Subcutaneous abdominal adipose tissue (tissue), 5 donors: ENCODE measurements around the gene TBC1D16.

Experiments used
- H3K27ac ChIP-seq: one replicate; pipeline ENCODE4 v1.7.0; 2013; ENCODE audit warnings: low read depth, mild to moderate bottlenecking, inconsistent platforms, low read length, moderate library complexity
- H3K27me3 ChIP-seq, 5 donors: one replicate each; pipeline ENCODE4 v1.7.0; 2013; ENCODE audit warnings: low read length in 5 of 5, inconsistent platforms in 1 of 5; ENCODE audit not compliant: control insufficient read depth in 5 of 5, insufficient read depth in 4 of 5
- H3K36me3 ChIP-seq, 5 donors: one replicate each; pipeline ENCODE4 v1.7.0; 2013; ENCODE audit warnings: low read length in 5 of 5; ENCODE audit not compliant: control insufficient read depth in 5 of 5, insufficient read depth in 5 of 5
- H3K4me1 ChIP-seq, 5 donors: one replicate each; pipeline ENCODE4 v1.7.0; 2013; ENCODE audit warnings: low read length in 5 of 5, mild to moderate bottlenecking in 3 of 5, moderate library complexity in 1 of 5; ENCODE audit not compliant: control insufficient read depth in 5 of 5, insufficient read depth in 5 of 5
- H3K4me3 ChIP-seq, 5 donors: one replicate each; pipeline ENCODE4 v1.7.0; 2013; ENCODE audit warnings: low read length in 5 of 5, low read depth in 1 of 5
- H3K9ac ChIP-seq, 5 donors: one replicate each; pipeline ENCODE4 v1.7.0; 2013; ENCODE audit warnings: low read length in 5 of 5, mild to moderate bottlenecking in 4 of 5, moderate library complexity in 3 of 5
- H3K9me3 ChIP-seq, 5 donors: one replicate each; pipeline ENCODE4 v1.7.0; 2013; ENCODE audit warnings: low read length in 5 of 5; ENCODE audit not compliant: control insufficient read depth in 5 of 5
- donor health status: healthy.
- donor health status: healthy.
- donor health status: healthy.
- donor health status: healthy.
- donor health status: healthy.

Gene TBC1D16

GRCh38 chr17:79983456-79983855 lies 52.2 kb downstream of the TBC1D16 start:
- no peaks in the 10 kb centered on the region for H3K27me3 ChIP-seq
- no peaks in the 10 kb centered on the region for H3K9me3 ChIP-seq
- no peak overlapping the region for H3K9ac ChIP-seq
- H3K4me1 ChIP-seq, result peaks cover 4 to 30% (median 28%) of the 10 kb centered on the region in 5 donors
- no peak overlapping the region for H3K27ac ChIP-seq
- no peak overlapping the region for H3K4me3 ChIP-seq
- H3K36me3 ChIP-seq, result peaks cover 0 to 7% (median 2%) of the 10 kb centered on the region in 5 donors

- no peak overlapping the region for H3K27ac ChIP-seq
- H3K36me3 ChIP-seq, result peaks cover 0 to 8% (median 3%) of the 10 kb centered on the region in 5 donors
- H3K9me3 ChIP-seq, result no peaks in the 10 kb centered on the region
- H3K27me3 ChIP-seq, result no peaks in the 10 kb centered on the region
- H3K4me3 ChIP-seq, result no peak overlapping the region
- no peak overlapping the region for H3K9ac ChIP-seq
- H3K4me1 ChIP-seq, result peaks cover 3 to 26% (median 24%) of the 10 kb centered on the region in 5 donors
Measured at GRCh38 chr17:79982986-79983385, 52.7 kb downstream of the TBC1D16 start.

GRCh38 chr17:79981661-79982101 lies 54.0 kb downstream of the TBC1D16 start:
- peaks cover 0 to 19% (median 7%) of the 10 kb centered on the region in 5 donors for H3K36me3 ChIP-seq
- H3K9ac ChIP-seq, result no peak overlapping the region
- no peak overlapping the region for H3K27ac ChIP-seq
- H3K27me3 ChIP-seq, result no peaks in the 10 kb centered on the region
- H3K4me1 ChIP-seq, result peaks cover 0 to 18% (median 12%) of the 10 kb centered on the region in 5 donors
- H3K4me3 ChIP-seq, result no peak overlapping the region
- no peaks in the 10 kb centered on the region for H3K9me3 ChIP-seq

- no peak overlapping the region for H3K4me3 ChIP-seq
- peaks cover 0 to 24% (median 9%) of the 10 kb centered on the region in 5 donors for H3K36me3 ChIP-seq
- H3K27me3 ChIP-seq, result no peaks in the 10 kb centered on the region
Measured at GRCh38 chr17:79981090-79981489, 54.6 kb downstream of the TBC1D16 start.

GRCh38 chr17:79980246-79981043 lies 55.2 kb downstream of the TBC1D16 start:
- H3K27me3 ChIP-seq, result no peaks in the 10 kb centered on the region
- H3K4me1 ChIP-seq, result peaks cover 0 to 16% (median 8%) of the 10 kb centered on the region in 5 donors
- peaks cover 0 to 25% (median 9%) of the 10 kb centered on the region in 5 donors for H3K36me3 ChIP-seq
- H3K9ac ChIP-seq, result no peak overlapping the region
- no peak overlapping the region for H3K27ac ChIP-seq
- no peaks in the 10 kb centered on the region for H3K9me3 ChIP-seq
- H3K4me3 ChIP-seq, result no peak overlapping the region

More at GRCh38 chr17:79981090-79981489, 54.6 kb downstream of the TBC1D16 start:
- Histone ChIP-seq H3K4me1 (peaks cover 0 to 16% (median 8%) of the 10 kb centered on the region in 5 donors), H3K27ac (no peak overlapping the region), H3K9ac (no peak overlapping the region), H3K9me3 (no peaks in the 10 kb centered on the region)

GRCh38 chr17:79979816-79980215 lies 55.9 kb downstream of the TBC1D16 start:
- H3K4me3 ChIP-seq, result no peak overlapping the region
- peaks cover 0 to 16% (median 8%) of the 10 kb centered on the region in 5 donors for H3K4me1 ChIP-seq
- H3K27me3 ChIP-seq, result no peaks in the 10 kb centered on the region
- H3K36me3 ChIP-seq, result peaks cover 0 to 25% (median 9%) of the 10 kb centered on the region in 5 donors
- no peak overlapping the region for H3K27ac ChIP-seq
- no peak overlapping the region for H3K9ac ChIP-seq
- no peaks in the 10 kb centered on the region for H3K9me3 ChIP-seq

GRCh38 chr17:79979221-79979741 lies 56.4 kb downstream of the TBC1D16 start:
- Histone ChIP-seq H3K9me3 (no peaks in the 10 kb centered on the region), H3K27me3 (no peaks in the 10 kb centered on the region), H3K4me1 (peaks cover 0 to 19% (median 8%) of the 10 kb centered on the region in 5 donors), H3K36me3 (peaks cover 0 to 25% (median 9%) of the 10 kb centered on the region in 5 donors), H3K27ac (no peak overlapping the region), H3K4me3 (no peak overlapping the region), H3K9ac (no peak overlapping the region)

GRCh38 chr17:79978548-79978855 lies 57.2 kb downstream of the TBC1D16 start:
- no peak overlapping the region for H3K4me3 ChIP-seq
- no peaks in the 10 kb centered on the region for H3K9me3 ChIP-seq
- H3K9ac ChIP-seq, result no peak overlapping the region
- H3K4me1 ChIP-seq, result peaks cover 0 to 18% (median 7%) of the 10 kb centered on the region in 5 donors
- H3K27ac ChIP-seq, result no peak overlapping the region
- peaks cover 0 to 25% (median 9%) of the 10 kb centered on the region in 5 donors for H3K36me3 ChIP-seq
- no peaks in the 10 kb centered on the region for H3K27me3 ChIP-seq

GRCh38 chr17:79977708-79978547 lies 57.7 kb downstream of the TBC1D16 start:
- Histone ChIP-seq H3K9ac (no peak overlapping the region), H3K4me3 (no peak overlapping the region), H3K9me3 (no peaks in the 10 kb centered on the region), H3K27me3 (no peaks in the 10 kb centered on the region), H3K36me3 (peaks cover 0 to 25% (median 9%) of the 10 kb centered on the region in 5 donors), H3K4me1 (peaks cover 0 to 15% (median under 1%) of the 10 kb centered on the region in 5 donors), H3K27ac (no peak overlapping the region)
